ACC112 (cell line): ENCODE data around the gene TAS2R3.

ENCODE experiments used
- H2AFZ ChIP-seq: fragments of 200-600 bp; sonication (generic); one replicate; pipeline ENCODE4 v1.6.0; 2017; ENCODE audit warnings: antibody characterized with exemption, low read length; ENCODE audit not compliant: unreplicated experiment
- H3K27ac ChIP-seq: fragments of 200-600 bp; sonication (generic); 2 replicates; pipeline ENCODE4 v1.5.1; 2014; ENCODE audit warnings: low read depth, mild to moderate bottlenecking, antibody characterized with exemption, low read length, moderate library complexity
- H3K27me3 ChIP-seq: fragments of 200-600 bp; sonication (generic); 2 replicates; pipeline ENCODE4 v1.6.1; 2014; ENCODE audit warnings: mild to moderate bottlenecking, antibody characterized with exemption, low read length, moderate library complexity, mixed read lengths; ENCODE audit not compliant: insufficient read depth
- H3K36me3 ChIP-seq: fragments of 200-600 bp; sonication (generic); 2 replicates; pipeline ENCODE4 v1.6.1; 2016; ENCODE audit warnings: mild to moderate bottlenecking, antibody characterized with exemption, low read length, moderate library complexity, mixed read lengths; ENCODE audit not compliant: insufficient read depth
- H3K4me1 ChIP-seq: fragments of 200-600 bp; sonication (generic); one replicate; pipeline ENCODE4 v1.6.1; 2016; ENCODE audit warnings: low read length, mixed read lengths; ENCODE audit not compliant: insufficient read depth, unreplicated experiment, control insufficient read depth
- H3K4me3 ChIP-seq: fragments of 200-600 bp; sonication (generic); 2 replicates; pipeline ENCODE4 v1.5.1; 2014; ENCODE audit warnings: mild to moderate bottlenecking, low read depth, low read length
- H3K79me2 ChIP-seq: fragments of 200-600 bp; sonication (generic); one replicate; pipeline ENCODE4 v1.6.0; 2016; ENCODE audit warnings: low read length; ENCODE audit not compliant: control insufficient read depth, unreplicated experiment, insufficient read depth

TAS2R3 gene

GRCh38 chr7:141788296-141788695, 24.4 kb downstream of the TAS2R3 start:
- no peaks in the 10 kb centered on the region for H3K4me1 ChIP-seq
- H3K4me3 ChIP-seq, result no peak overlapping the region
- H2AFZ ChIP-seq, result no peak overlapping the region
- H3K36me3 ChIP-seq, result no peaks in the 10 kb centered on the region
- H3K79me2 ChIP-seq, result no peaks in the 10 kb centered on the region
- H3K27ac ChIP-seq, result no peak overlapping the region
- no peaks in the 10 kb centered on the region for H3K27me3 ChIP-seq

GRCh38 chr7:141789917-141790316, 26.0 kb downstream of the TAS2R3 start, which contains the start of gene TAS2R5:
Gene TAS2R5 (plus strand): TSS chr7:141790217. CDS start chr7:141790362, 145 bp downstream.
- no peaks in the 10 kb centered on the region for H3K27me3 ChIP-seq
- no peaks in the 10 kb centered on the region for H3K36me3 ChIP-seq
- H3K4me3 ChIP-seq, result no peak within 1 kb of the TSS
- H2AFZ ChIP-seq, result no peak within 1 kb of the TSS
- H3K79me2 ChIP-seq, result no peaks in the 10 kb centered on the region
- H3K4me1 ChIP-seq, result no peaks in the 10 kb centered on the region
- no peak within 1 kb of the TSS for H3K27ac ChIP-seq

- Histone ChIP-seq H3K4me3 (no peak overlapping the region), H3K79me2 (no peaks in the 10 kb centered on the region), H3K27ac (no peak overlapping the region), H3K36me3 (no peaks in the 10 kb centered on the region), H2AFZ (no peak overlapping the region), H3K27me3 (no peaks in the 10 kb centered on the region), H3K4me1 (no peaks in the 10 kb centered on the region)
Observed at GRCh38 chr7:141792526-141792925, 28.6 kb downstream of the TAS2R3 start.
